Mammary epithelial cell (primary cell): ENCODE results near the gene DNAJC21.

Experiments used
- CTCF ChIP-seq, 2 donors: IDR thresholded peaks in 1 of 2; conservative IDR thresholded peaks in 1 of 2; 2 replicates each; pipeline ENCODE4 v1.5.1; 2011 to 2012; ENCODE audit warnings: inconsistent platforms in 2 of 2, low read length in 2 of 2, mild to moderate bottlenecking in 2 of 2, control low read depth in 1 of 2, low read depth in 1 of 2; ENCODE audit not compliant: insufficient read depth in 1 of 2; ENCODE audit errors: extremely low read depth in 1 of 2
- EZH2 ChIP-seq: IDR thresholded peaks from 2 replicates; pipeline ENCODE4 v1.6.1; 2012; ENCODE audit warnings: low read length, inconsistent platforms, borderline replicate concordance

DNA sequence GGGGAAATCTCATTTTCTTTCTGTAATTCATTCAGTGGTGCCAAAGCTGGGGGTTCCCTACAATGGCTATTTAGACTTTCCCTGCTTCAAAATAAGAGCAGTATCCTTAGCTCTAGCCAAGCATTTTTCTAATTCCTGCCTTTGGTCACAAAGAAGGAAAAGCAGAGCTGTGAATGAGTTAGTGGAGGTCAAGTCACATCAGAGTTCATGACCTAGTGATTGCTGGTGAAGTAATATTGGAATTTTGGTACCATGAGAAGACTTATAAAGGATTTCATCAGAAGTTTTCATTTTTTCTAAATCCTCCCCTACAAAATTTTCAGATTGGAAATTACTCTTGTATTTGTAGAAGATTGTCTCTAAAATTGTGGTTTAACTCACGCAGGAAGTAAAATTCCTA lies 28.0 kb downstream of the DNAJC21 start:
- TF ChIP-seq CTCF (conservative IDR thresholded peaks at IDR 0.05 in 1 of 2, IDR thresholded peaks at IDR 0.05 in 1 of 2; ENCODE audit: extremely low read depth in 1 of 2, insufficient read depth in 1 of 2, low read depth in 1 of 2, low read length in 2 of 2) (no peak), EZH2 (no peak)
